Measurements from ENCODE around the gene GRB14.

GRB14 gene

DNA sequence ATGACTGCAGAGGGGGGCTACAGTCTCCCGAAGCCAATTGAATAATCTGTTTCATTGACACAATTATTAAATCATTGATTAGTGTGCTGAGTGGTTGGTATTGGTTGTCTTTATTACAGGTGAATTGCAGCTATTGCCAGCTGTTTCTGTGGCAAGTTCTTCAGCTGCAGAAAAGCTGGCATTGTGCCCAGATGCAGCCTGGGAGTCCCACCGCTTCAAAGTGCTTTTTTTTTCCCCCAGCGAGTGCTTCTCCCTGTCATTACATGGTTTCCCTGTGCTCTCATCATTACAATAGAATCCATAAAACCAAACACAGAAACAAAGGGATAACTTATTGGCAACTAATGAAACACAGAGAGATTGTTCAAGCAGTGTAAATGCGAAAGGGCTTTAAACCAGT is 164.7 kb downstream of the GRB14 start:
- DNase-seq (ENCODE audit: insufficient read length, low spot score) (no peak), FAIRE-seq (no peak)
- TF ChIP-seq, protein P1, sequence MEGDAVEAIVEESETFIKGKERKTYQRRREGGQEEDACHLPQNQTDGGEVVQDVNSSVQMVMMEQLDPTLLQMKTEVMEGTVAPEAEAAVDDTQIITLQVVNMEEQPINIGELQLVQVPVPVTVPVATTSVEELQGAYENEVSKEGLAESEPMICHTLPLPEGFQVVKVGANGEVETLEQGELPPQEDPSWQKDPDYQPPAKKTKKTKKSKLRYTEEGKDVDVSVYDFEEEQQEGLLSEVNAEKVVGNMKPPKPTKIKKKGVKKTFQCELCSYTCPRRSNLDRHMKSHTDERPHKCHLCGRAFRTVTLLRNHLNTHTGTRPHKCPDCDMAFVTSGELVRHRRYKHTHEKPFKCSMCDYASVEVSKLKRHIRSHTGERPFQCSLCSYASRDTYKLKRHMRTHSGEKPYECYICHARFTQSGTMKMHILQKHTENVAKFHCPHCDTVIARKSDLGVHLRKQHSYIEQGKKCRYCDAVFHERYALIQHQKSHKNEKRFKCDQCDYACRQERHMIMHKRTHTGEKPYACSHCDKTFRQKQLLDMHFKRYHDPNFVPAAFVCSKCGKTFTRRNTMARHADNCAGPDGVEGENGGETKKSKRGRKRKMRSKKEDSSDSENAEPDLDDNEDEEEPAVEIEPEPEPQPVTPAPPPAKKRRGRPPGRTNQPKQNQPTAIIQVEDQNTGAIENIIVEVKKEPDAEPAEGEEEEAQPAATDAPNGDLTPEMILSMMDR (IDR thresholded peaks at IDR 0.05; ENCODE audit: insufficient read depth, missing control alignments): no peak

DNA sequence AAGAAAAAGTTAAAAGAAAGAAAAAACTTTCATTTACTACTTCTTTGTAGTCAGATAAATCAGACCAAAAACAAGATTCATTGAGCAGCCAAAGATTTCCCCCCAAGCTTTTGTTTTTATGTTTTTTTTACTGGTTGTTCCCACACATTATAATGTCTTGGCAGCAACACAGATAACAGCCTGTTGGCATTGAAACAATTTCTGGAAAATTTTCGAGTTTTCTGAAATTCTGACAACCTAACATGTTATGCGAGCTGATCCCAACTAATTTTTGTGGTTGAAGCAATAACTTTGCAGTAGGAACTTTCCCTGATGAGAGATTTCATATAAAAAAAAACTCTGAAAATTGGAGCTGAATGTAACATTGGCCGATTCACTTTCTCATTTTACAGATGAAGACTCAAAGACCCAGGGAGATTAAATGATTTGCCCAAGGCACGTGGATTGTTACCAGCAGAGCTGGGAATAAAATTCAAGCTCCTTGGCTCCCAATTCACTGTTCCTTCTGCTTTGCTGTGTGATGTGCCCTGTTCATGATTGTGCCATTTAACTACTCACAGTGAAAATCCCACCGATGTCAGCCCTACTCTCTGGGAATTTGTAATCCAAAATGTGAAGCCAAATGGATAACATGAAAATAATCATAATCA is 167.5 kb downstream of the GRB14 start:
- TF ChIP-seq, protein P1 (IDR thresholded peaks at IDR 0.05; ENCODE audit: insufficient read depth, missing control alignments): no peak
- DNase-seq (ENCODE audit: insufficient read length, low spot score) (no peak), FAIRE-seq (no peak)

DNA sequence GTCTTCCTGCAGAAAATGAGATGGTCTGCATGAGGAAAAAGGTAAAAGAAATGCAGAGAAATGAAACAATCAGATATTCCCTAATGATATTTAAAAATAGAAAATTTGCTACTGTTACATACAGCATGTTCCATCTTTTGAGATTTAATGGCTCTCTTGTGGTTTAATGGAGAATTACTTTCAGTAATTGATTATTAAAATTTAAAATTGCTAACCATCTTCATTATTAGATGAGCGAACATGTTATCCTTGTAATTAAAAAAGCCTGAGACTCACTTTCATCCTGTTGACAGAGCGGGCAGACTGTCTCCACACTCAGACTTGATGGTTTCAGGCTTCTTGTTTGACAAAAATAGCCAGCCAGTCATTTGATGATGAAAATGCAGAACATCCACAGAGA is 171.0 kb downstream of the GRB14 start:
- TF ChIP-seq, protein P1 (IDR thresholded peaks at IDR 0.05; ENCODE audit: insufficient read depth, missing control alignments): no peak
- no peak for FAIRE-seq

DNA sequence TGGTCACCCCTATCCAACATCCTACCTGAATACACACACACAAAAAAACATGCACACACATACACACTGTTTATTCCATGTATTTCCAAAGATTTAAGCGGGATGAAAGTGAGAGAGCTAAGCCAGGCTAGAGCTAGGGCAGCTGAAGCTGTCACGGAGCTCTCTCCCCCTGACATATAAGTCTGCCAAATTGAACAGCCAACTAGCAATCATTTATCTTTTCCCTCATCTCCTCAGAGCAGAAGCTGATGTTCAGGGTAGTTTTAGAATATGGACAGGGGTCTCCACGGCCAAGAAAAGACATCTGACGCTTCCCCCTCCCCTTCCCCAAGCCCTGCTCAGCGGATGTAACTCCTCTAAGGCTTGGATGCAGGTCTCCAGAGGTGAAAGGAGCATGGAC is 171.6 kb downstream of the GRB14 start:
- DNase-seq (ENCODE audit: insufficient read length, low spot score): no peak
- TF ChIP-seq, protein P1 (IDR thresholded peaks at IDR 0.05; ENCODE audit: insufficient read depth, missing control alignments): no peak
- no peak for FAIRE-seq

More for the DNA sequence above, 171.0 kb downstream of the GRB14 start:
- no peak for DNase-seq (ENCODE audit: insufficient read length, low spot score)

DNA sequence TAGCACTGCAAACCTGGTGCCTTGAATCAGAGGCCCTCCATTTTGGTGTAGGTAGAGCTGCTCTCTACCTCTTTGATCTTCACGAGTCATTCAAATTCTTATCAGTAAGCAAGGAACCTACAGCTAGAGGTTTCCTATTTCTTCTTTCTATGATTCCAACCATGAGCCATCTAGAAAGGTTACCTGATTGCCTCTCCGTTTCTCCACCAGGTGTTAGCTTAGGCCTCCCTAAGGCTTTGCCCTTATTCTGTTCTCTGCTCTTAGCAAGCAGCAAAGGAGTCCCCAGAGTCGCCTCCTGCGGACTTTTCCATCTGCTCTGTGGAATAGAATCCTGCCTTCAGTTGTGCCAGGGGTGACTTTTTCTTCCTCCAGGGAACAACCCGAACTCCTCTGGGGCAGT is 173.6 kb downstream of the GRB14 start:
- FAIRE-seq (no peak), DNase-seq (ENCODE audit: insufficient read length, low spot score) (no peak)
- TF ChIP-seq, protein P1 (IDR thresholded peaks at IDR 0.05; ENCODE audit: insufficient read depth, missing control alignments): no peak
